Mucosa of rectum (tissue), 2 donors: ENCODE measurements around the gene NAV3.

Experiments
- H3K27ac ChIP-seq, 2 donors: one replicate each; pipeline ENCODE4 v1.7.0; 2013; ENCODE audit warnings: inconsistent platforms in 2 of 2, low read depth in 2 of 2, low read length in 2 of 2
- H3K27me3 ChIP-seq, 2 donors: one replicate each; pipeline ENCODE4 v1.7.0; 2013; ENCODE audit warnings: low read length in 2 of 2; ENCODE audit not compliant: control insufficient read depth in 2 of 2, insufficient read depth in 2 of 2
- H3K36me3 ChIP-seq, 2 donors: one replicate each; pipeline ENCODE4 v1.7.0; 2013; ENCODE audit warnings: low read length in 2 of 2; ENCODE audit not compliant: control insufficient read depth in 2 of 2, insufficient read depth in 2 of 2
- H3K4me1 ChIP-seq, 2 donors: one replicate each; pipeline ENCODE4 v1.7.0; 2013; ENCODE audit warnings: low read length in 2 of 2, mild to moderate bottlenecking in 1 of 2; ENCODE audit not compliant: control insufficient read depth in 2 of 2, insufficient read depth in 2 of 2
- H3K4me3 ChIP-seq, 2 donors: one replicate each; pipeline ENCODE4 v1.7.0; 2013; ENCODE audit warnings: low read length in 2 of 2
- H3K9ac ChIP-seq, 2 donors: one replicate each; pipeline ENCODE4 v1.7.0; 2013; ENCODE audit warnings: low read length in 2 of 2, low read depth in 1 of 2, mild to moderate bottlenecking in 1 of 2
- H3K9me3 ChIP-seq, 2 donors: one replicate each; pipeline ENCODE4 v1.7.0; 2013; ENCODE audit warnings: low read length in 2 of 2; ENCODE audit not compliant: control insufficient read depth in 2 of 2
- donor health status: healthy.
- donor health status: Normal muscosa, but diverticular disease.

The NAV3 gene

GRCh38 chr12:77946541-77947061 is 115.9 kb downstream of the NAV3 start:
- Histone ChIP-seq H3K4me1 (no peaks in the 10 kb centered on the region), H3K9ac (no peak overlapping the region), H3K4me3 (no peak overlapping the region), H3K36me3 (no peaks in the 10 kb centered on the region), H3K27me3 (no peaks in the 10 kb centered on the region), H3K27ac (no peak overlapping the region), H3K9me3 (no peaks in the 10 kb centered on the region)

DNA sequence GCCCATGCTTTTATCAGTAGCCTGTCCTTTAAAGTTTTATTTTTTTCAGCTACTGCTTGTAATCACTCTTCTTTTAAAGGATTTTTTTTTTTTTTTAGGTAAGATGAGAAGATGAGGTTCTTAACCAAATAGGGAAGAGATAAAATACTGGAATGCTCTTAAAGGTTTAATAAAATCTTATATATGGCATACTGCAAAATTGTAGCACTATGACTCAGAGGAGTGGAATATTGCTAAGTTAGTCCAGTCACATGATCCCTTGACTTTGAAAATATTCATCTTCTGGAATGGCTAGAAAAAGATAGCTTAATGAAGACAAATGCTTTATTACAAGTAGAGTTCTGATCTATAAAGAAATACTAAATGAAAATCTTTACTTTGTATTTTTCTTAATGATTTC is 116.6 kb downstream of the NAV3 start:
- H3K27me3 ChIP-seq = no peaks in the 10 kb centered on the region
- no peak overlapping the region for H3K27ac ChIP-seq
- H3K4me1 ChIP-seq = no peaks in the 10 kb centered on the region
- H3K9ac ChIP-seq = no peak overlapping the region
- no peaks in the 10 kb centered on the region for H3K36me3 ChIP-seq
- no peaks in the 10 kb centered on the region for H3K9me3 ChIP-seq
- H3K4me3 ChIP-seq = no peak overlapping the region

- Histone ChIP-seq H3K36me3 (no peaks in the 10 kb centered on the region), H3K9me3 (no peaks in the 10 kb centered on the region), H3K27me3 (no peaks in the 10 kb centered on the region), H3K9ac (no peak overlapping the region), H3K4me1 (no peaks in the 10 kb centered on the region), H3K4me3 (no peak overlapping the region), H3K27ac (no peak overlapping the region)
These were observed 117.1 kb downstream of the NAV3 start for GRCh38 chr12:77947746-77948145.

DNA sequence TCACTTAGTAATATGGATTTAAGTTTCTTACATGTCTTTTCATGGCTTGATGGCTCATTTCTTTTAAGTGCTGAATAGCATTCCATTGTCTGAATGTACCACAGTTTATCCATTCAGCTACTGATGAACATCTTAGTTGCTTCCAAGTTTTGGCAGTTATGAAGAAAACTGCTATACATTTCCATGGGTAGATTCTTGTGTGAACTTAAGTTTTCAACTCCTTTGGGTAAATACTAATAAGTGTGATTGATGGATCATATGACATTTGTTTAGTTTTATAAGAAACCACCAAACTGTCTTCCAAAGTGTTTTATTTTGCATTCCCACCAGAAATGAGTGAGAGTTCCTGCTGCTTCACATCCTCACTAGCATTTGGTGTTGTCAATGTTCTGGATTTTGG is 119.2 kb downstream of the NAV3 start:
- H3K9me3 ChIP-seq = no peaks in the 10 kb centered on the region
- no peaks in the 10 kb centered on the region for H3K4me1 ChIP-seq
- no peaks in the 10 kb centered on the region for H3K36me3 ChIP-seq
- no peak overlapping the region for H3K4me3 ChIP-seq
- no peak overlapping the region for H3K27ac ChIP-seq
- no peaks in the 10 kb centered on the region for H3K27me3 ChIP-seq
- H3K9ac ChIP-seq = no peak overlapping the region

DNA sequence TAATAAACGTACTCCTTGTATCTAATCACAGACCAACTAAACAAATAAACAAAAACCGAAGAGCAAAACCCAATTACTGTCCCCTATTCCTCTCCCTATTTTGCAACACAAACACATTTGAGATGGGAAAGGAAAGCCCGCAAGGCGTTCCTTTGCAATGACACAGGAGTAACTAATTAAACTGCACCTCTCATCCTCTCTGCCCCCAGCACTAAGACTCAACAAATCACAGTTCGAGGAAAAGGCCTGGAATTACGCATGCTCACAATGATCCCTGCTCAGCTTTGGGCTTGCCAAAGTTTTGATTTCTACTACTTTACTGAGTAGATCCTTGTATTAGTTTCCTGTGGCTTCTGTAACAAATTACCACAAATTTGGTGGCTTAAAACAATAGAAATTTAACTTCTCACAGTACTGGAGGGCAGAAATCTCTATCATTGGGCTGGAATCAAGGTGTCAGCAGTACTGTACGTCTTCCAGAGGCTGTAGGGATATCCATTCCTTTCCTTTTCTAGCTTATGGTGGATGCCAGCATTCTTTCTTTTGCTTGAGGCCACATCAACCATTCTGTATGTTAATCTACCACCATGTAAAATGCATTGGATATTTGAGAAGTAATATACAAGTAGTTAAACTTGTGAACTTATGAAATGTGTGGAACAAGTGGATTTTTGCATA is 123.0 kb downstream of the NAV3 start:
- H3K36me3 ChIP-seq = no peaks in the 10 kb centered on the region
- H3K9ac ChIP-seq = no peak overlapping the region
- H3K4me3 ChIP-seq = no peak overlapping the region
- no peaks in the 10 kb centered on the region for H3K4me1 ChIP-seq
- H3K9me3 ChIP-seq = no peaks in the 10 kb centered on the region
- H3K27ac ChIP-seq = no peak overlapping the region
- H3K27me3 ChIP-seq = no peaks in the 10 kb centered on the region

- Histone ChIP-seq H3K27ac (no peak overlapping the region), H3K9me3 (no peaks in the 10 kb centered on the region), H3K27me3 (no peaks in the 10 kb centered on the region), H3K36me3 (no peaks in the 10 kb centered on the region), H3K4me3 (no peak overlapping the region), H3K4me1 (no peaks in the 10 kb centered on the region), H3K9ac (no peak overlapping the region)
These were observed 123.5 kb downstream of the NAV3 start for GRCh38 chr12:77954206-77954555.

- Histone ChIP-seq H3K9ac (no peak overlapping the region), H3K27ac (no peak overlapping the region), H3K4me1 (no peaks in the 10 kb centered on the region), H3K4me3 (no peak overlapping the region), H3K27me3 (no peaks in the 10 kb centered on the region), H3K9me3 (no peaks in the 10 kb centered on the region), H3K36me3 (no peaks in the 10 kb centered on the region)
These were observed 126.4 kb downstream of the NAV3 start for GRCh38 chr12:77957062-77957461.

GRCh38 chr12:77963576-77964178 is 133.0 kb downstream of the NAV3 start:
- Histone ChIP-seq H3K27me3 (no peaks in the 10 kb centered on the region), H3K27ac (no peak overlapping the region), H3K36me3 (no peaks in the 10 kb centered on the region), H3K9ac (no peak overlapping the region), H3K9me3 (no peaks in the 10 kb centered on the region), H3K4me3 (no peak overlapping the region), H3K4me1 (no peaks in the 10 kb centered on the region)

DNA sequence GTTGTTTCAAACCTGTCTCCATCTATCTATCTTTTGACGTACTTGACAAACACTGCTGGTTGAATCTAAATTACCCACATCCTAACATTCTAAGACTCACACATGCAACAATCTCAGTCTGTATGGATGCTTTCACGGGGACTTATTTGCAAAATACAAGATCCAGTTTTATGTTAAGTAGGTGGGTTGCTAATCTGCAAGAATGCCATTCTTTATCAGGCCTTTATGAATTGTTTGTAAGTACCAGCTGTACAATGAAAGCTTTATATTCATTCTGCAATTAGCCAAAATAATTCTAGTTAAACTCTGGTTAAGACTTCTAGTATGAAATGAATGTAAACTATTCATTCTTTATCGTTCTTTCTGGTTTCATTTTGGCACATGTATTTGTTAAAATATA is 135.1 kb downstream of the NAV3 start:
- H3K36me3 ChIP-seq = no peaks in the 10 kb centered on the region
- no peak overlapping the region for H3K9ac ChIP-seq
- H3K4me3 ChIP-seq = no peak overlapping the region
- H3K9me3 ChIP-seq = no peaks in the 10 kb centered on the region
- no peaks in the 10 kb centered on the region for H3K4me1 ChIP-seq
- no peak overlapping the region for H3K27ac ChIP-seq
- H3K27me3 ChIP-seq = no peaks in the 10 kb centered on the region

- Histone ChIP-seq H3K4me1 (no peaks in the 10 kb centered on the region), H3K9ac (no peak overlapping the region), H3K9me3 (no peaks in the 10 kb centered on the region), H3K27me3 (no peaks in the 10 kb centered on the region), H3K4me3 (no peak overlapping the region), H3K27ac (no peak overlapping the region), H3K36me3 (no peaks in the 10 kb centered on the region)
These were observed 137.3 kb downstream of the NAV3 start for GRCh38 chr12:77968021-77968420.
